Tibial artery (tissue), 4 donors: Measurements from ENCODE around the gene SLC39A9.
A peak's percentile ranks its signal among the peaks of the same experiment; 100 is the strongest.

Experiments used
- DNase-seq, 2 donors: peaks; one replicate each; pipeline ENCODE4 v3.0.0-alpha.2; 2019
- H3K27ac ChIP-seq, 2 donors: fragments of 200-600 bp; sonication (generic) in 1 of 2; 1 replicate in 1 of 2; 2 replicates in 1 of 2; pipeline ENCODE4 v1.5.1; 2018 to 2019; ENCODE audit warnings: mild to moderate bottlenecking in 1 of 2
- H3K27me3 ChIP-seq, 2 donors: fragments of 200-600 bp; sonication (generic) in 1 of 2; one replicate each; pipeline versions ENCODE4 v1.5.1 to v1.6.0; 2016 to 2019
- H3K36me3 ChIP-seq, 3 donors: fragments of 200-600 bp; sonication (generic) in 2 of 3; one replicate each; pipeline ENCODE4 v1.5.1; 2016 to 2019; ENCODE audit warnings: mild to moderate bottlenecking in 2 of 3
- H3K4me1 ChIP-seq, 4 donors: fragments of 200-600 bp; sonication (generic) in 2 of 4; 1 replicate in 3 of 4; 2 replicates in 1 of 4; pipeline ENCODE4 v1.5.1; 2016 to 2019
- H3K4me3 ChIP-seq, 2 donors: fragments of 200-600 bp; sonication (generic) in 1 of 2; 1 replicate in 1 of 2; 2 replicates in 1 of 2; pipeline ENCODE4 v1.5.1; 2018 to 2019; ENCODE audit warnings: mild to moderate bottlenecking in 2 of 2
- H3K9me3 ChIP-seq, 3 donors: fragments of 200-600 bp; sonication (generic) in 1 of 3; one replicate each; pipeline ENCODE4 v1.5.1; 2016 to 2019
- intact Hi-C: fragments of 100-400 bp; cut with DNase I; formaldehyde crosslinking; loops from one replicate; pipeline ENCODE4 v1.15.0; 2023; ENCODE audit warnings: low total_unique reads
- TF ChIP-seq, protein P1 (sequence below), 2 experiments: fragments of 200-600 bp in 1 of 2; fragments of 450-650 bp in 1 of 2; IDR thresholded peaks; one replicate each; pipeline ENCODE4 v1.5.1; 2017 to 2019; ENCODE audit warnings: antibody characterized with exemption in 2 of 2, mild to moderate bottlenecking in 1 of 2, moderate library complexity in 1 of 2

SLC39A9 gene

GRCh38 chr14:69499436-69499835 lies 100.9 kb downstream of the SLC39A9 start:
- no peak overlapping the region for H3K27ac ChIP-seq
- no peaks in the 10 kb centered on the region for H3K9me3 ChIP-seq
- H3K4me3 ChIP-seq: no peak overlapping the region
- TF ChIP-seq, protein P1, sequence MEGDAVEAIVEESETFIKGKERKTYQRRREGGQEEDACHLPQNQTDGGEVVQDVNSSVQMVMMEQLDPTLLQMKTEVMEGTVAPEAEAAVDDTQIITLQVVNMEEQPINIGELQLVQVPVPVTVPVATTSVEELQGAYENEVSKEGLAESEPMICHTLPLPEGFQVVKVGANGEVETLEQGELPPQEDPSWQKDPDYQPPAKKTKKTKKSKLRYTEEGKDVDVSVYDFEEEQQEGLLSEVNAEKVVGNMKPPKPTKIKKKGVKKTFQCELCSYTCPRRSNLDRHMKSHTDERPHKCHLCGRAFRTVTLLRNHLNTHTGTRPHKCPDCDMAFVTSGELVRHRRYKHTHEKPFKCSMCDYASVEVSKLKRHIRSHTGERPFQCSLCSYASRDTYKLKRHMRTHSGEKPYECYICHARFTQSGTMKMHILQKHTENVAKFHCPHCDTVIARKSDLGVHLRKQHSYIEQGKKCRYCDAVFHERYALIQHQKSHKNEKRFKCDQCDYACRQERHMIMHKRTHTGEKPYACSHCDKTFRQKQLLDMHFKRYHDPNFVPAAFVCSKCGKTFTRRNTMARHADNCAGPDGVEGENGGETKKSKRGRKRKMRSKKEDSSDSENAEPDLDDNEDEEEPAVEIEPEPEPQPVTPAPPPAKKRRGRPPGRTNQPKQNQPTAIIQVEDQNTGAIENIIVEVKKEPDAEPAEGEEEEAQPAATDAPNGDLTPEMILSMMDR (IDR thresholded peaks at IDR 0.05): no peak
- intact Hi-C loops: no loop called here
- H3K36me3 ChIP-seq: no peaks in the 10 kb centered on the region
- H3K4me1 ChIP-seq: peaks cover 0 to 11% (median 8%) of the 10 kb centered on the region in 4 donors
- no peaks in the 10 kb centered on the region for H3K27me3 ChIP-seq
- no peak for DNase-seq

GRCh38 chr14:69500096-69500495 lies 101.6 kb downstream of the SLC39A9 start:
- intact Hi-C loops: no loop called here
- DNase-seq: peak in 1 of 2 donors; percentile 39
- Histone ChIP-seq H3K27ac (no peak overlapping the region), H3K4me1 (peaks cover 0 to 11% (median 8%) of the 10 kb centered on the region in 4 donors), H3K27me3 (no peaks in the 10 kb centered on the region), H3K36me3 (no peaks in the 10 kb centered on the region), H3K9me3 (no peaks in the 10 kb centered on the region), H3K4me3 (no peak overlapping the region)
- TF ChIP-seq, protein P1 (IDR thresholded peaks at IDR 0.05): no peak

GRCh38 chr14:69500736-69501135 lies 102.2 kb downstream of the SLC39A9 start:
- Histone ChIP-seq H3K9me3 (no peaks in the 10 kb centered on the region), H3K4me3 (no peak overlapping the region), H3K27ac (no peak overlapping the region), H3K27me3 (no peaks in the 10 kb centered on the region), H3K36me3 (no peaks in the 10 kb centered on the region), H3K4me1 (peaks cover 0 to 11% (median 8%) of the 10 kb centered on the region in 4 donors)
- peak in 1 of 2 donors; percentile 42 for DNase-seq
- TF ChIP-seq, protein P1 (IDR thresholded peaks at IDR 0.05): no peak
- intact Hi-C loops: no loop called here

DNA sequence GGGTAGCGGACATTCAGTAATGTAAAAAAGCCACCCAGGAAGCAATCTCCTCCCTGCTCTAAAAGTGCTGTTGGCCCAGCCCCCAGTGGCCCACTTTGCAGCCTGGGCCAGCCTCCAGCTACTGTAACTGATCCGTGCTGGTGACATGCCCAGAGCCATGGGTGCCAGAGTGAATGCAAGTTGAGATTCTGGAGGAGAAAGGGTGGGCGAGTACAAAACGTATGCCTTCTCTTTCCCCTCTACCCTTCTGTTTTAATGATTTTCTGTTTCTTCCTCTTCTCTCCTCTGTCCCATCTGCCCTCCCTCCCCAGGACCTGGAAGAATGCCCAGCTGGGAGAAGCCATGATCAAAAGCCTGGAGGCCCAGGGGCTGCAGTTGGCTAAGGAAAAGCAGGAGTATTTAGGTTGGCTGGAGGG lies 102.9 kb downstream of the SLC39A9 start:
- peak in 1 of 2 donors; percentile 72 for DNase-seq
- Histone ChIP-seq H3K4me1 (peaks cover 0 to 11% (median 8%) of the 10 kb centered on the region in 4 donors), H3K27ac (no peak overlapping the region), H3K27me3 (no peaks in the 10 kb centered on the region), H3K36me3 (no peaks in the 10 kb centered on the region), H3K9me3 (no peaks in the 10 kb centered on the region), H3K4me3 (no peak overlapping the region)
- TF ChIP-seq, protein P1 (IDR thresholded peaks at IDR 0.05): no peak
- intact Hi-C loops: no loop called here

- Histone ChIP-seq H3K27ac (no peak overlapping the region), H3K27me3 (no peaks in the 10 kb centered on the region), H3K9me3 (no peaks in the 10 kb centered on the region), H3K4me1 (peaks cover 0 to 11% (median 8%) of the 10 kb centered on the region in 4 donors), H3K4me3 (no peak overlapping the region), H3K36me3 (no peaks in the 10 kb centered on the region)
- TF ChIP-seq, protein P1 (IDR thresholded peaks at IDR 0.05): no peak
- DNase-seq: no peak
- intact Hi-C loops: no loop called here
Observed at GRCh38 chr14:69504775-69505174, 106.3 kb downstream of the SLC39A9 start.
